Vagina (tissue), 2 donors: ENCODE measurements around the gene CENPF. TPM values are rescaled to one million over a fixed set of nuclear protein-coding genes. Genes with fewer than 3 reads are reported as not detected.

Experiments used
- DNase-seq, 2 donors: peaks; one replicate each; pipeline ENCODE4 v3.0.0-alpha.2; 2017; ENCODE audit errors: extremely low spot score in 2 of 2
- H3K27ac ChIP-seq: fragments of 200-600 bp; sonication (generic); one replicate; pipeline ENCODE4 v1.5.1; 2019
- H3K27me3 ChIP-seq: fragments of 200-600 bp; sonication (generic); one replicate; pipeline ENCODE4 v1.5.1; 2019
- H3K36me3 ChIP-seq, 2 donors: fragments of 200-600 bp; sonication (generic); one replicate each; pipeline ENCODE4 v1.5.1; 2017 to 2019
- H3K4me1 ChIP-seq: fragments of 200-600 bp; sonication (generic); one replicate; pipeline ENCODE4 v1.5.1; 2019
- H3K4me3 ChIP-seq, 2 donors: fragments of 200-600 bp; sonication (generic); 1 replicate in 1 of 2; 2 replicates in 1 of 2; pipeline ENCODE4 v1.5.1; 2016 to 2019
- H3K9me3 ChIP-seq: fragments of 200-600 bp; sonication (generic); one replicate; pipeline ENCODE4 v1.5.1; 2019
- POLR2A ChIP-seq, 2 donors: fragments of 450-650 bp; IDR thresholded peaks; one replicate each; pipeline ENCODE4 v1.6.1; 2017; ENCODE audit warnings: antibody characterized with exemption in 2 of 2, mild to moderate bottlenecking in 2 of 2, moderate library complexity in 2 of 2
- POLR2AphosphoS5 ChIP-seq, 2 donors: sonication (generic); formaldehyde crosslinking; IDR thresholded peaks; one replicate each; pipeline ENCODE4 v1.9.0; 2017; ENCODE audit warnings: antibody characterized with exemption in 2 of 2, mild to moderate bottlenecking in 2 of 2, low read depth in 1 of 2; ENCODE audit not compliant: insufficient read depth in 1 of 2
- intact Hi-C: fragments of 100-400 bp; cut with DNase I; formaldehyde crosslinking; loops from one replicate; pipeline ENCODE4 v1.15.1; 2023
- total RNA-seq: library from RNA; depleted of rRNA; stranded (reverse); fragments of >200 nt; gene quantifications from one replicate; pipeline ENCODE4 v1.2.3, GENCODE V29; 2016
- TF ChIP-seq, protein P1 (sequence below), 3 experiments: fragments of 450-650 bp in 2 of 3; fragments of 200-600 bp in 1 of 3; sonication (generic) in 1 of 3; IDR thresholded peaks; one replicate each; pipeline ENCODE4 v1.5.1; 2017 to 2019; ENCODE audit warnings: antibody characterized with exemption in 3 of 3, mild to moderate bottlenecking in 2 of 3, moderate library complexity in 2 of 3

The CENPF gene
- total RNA-seq, 1 donor from 2014 or later, result 6.4 TPM

DNA sequence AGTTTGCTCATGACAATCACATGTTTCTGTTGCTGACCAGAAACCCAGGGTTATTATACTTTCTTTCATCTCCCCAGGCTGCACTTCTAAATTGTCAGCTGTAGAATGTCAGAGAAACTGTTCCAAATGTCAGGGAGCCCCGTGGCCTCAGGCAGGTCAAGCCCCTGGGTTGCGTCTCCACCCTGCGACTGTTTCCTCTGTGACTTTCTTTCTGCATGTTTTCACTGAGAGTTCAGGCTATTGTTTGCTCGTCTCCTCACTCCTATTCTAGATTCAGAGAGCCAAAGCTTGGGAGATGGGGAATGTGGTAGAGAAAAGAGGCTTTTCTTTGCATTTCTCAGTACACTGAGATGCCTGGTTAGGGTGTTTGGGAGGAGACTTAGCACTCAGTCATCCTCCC, 97.4 kb downstream of the CENPF start:
- Histone ChIP-seq H3K27me3 (no peaks in the 10 kb centered on the region), H3K9me3 (no peaks in the 10 kb centered on the region), H3K4me3 (no peak overlapping the region), H3K27ac (peak overlapping the region; percentile 33), H3K36me3 (no peaks in the 10 kb centered on the region), H3K4me1 (no peaks in the 10 kb centered on the region)
- no peak for DNase-seq
- intact Hi-C loops, result no loop called here
- TF ChIP-seq, protein P1, sequence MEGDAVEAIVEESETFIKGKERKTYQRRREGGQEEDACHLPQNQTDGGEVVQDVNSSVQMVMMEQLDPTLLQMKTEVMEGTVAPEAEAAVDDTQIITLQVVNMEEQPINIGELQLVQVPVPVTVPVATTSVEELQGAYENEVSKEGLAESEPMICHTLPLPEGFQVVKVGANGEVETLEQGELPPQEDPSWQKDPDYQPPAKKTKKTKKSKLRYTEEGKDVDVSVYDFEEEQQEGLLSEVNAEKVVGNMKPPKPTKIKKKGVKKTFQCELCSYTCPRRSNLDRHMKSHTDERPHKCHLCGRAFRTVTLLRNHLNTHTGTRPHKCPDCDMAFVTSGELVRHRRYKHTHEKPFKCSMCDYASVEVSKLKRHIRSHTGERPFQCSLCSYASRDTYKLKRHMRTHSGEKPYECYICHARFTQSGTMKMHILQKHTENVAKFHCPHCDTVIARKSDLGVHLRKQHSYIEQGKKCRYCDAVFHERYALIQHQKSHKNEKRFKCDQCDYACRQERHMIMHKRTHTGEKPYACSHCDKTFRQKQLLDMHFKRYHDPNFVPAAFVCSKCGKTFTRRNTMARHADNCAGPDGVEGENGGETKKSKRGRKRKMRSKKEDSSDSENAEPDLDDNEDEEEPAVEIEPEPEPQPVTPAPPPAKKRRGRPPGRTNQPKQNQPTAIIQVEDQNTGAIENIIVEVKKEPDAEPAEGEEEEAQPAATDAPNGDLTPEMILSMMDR (IDR thresholded peaks at IDR 0.05), result no peak
- no peak for TF ChIP-seq POLR2AphosphoS5 (IDR thresholded peaks at IDR 0.05; ENCODE audit: insufficient read depth in 1 of 2, low read depth in 1 of 2)
- no peak for TF ChIP-seq POLR2A (IDR thresholded peaks at IDR 0.05)

DNA sequence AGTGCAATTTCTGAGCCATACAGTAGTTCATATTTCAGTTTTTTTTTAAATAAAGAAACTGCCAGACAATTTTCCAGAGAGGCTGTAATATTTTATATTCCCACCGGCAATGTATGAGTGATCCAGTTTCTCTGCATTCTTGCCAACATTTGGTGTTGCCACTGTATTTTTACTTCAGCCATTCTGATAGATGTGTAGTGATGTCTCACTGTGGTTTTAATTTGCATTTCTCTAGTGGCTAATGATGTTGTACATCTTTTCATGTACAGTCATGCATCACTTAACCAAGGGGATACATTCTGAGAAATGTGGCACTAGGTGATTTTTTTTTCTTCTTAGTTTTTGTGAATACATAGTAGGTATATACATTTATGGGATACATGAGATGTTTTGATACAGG, 99.6 kb downstream of the CENPF start:
- H3K36me3 ChIP-seq, result no peaks in the 10 kb centered on the region
- DNase-seq, result no peak
- intact Hi-C loops, result no loop called here
- H3K9me3 ChIP-seq, result no peaks in the 10 kb centered on the region
- H3K27ac ChIP-seq, result no peak overlapping the region
- no peak overlapping the region for H3K4me3 ChIP-seq
- H3K27me3 ChIP-seq, result no peaks in the 10 kb centered on the region
- H3K4me1 ChIP-seq, result no peaks in the 10 kb centered on the region
- TF ChIP-seq, protein P1 (IDR thresholded peaks at IDR 0.05), result no peak
- TF ChIP-seq POLR2AphosphoS5 (IDR thresholded peaks at IDR 0.05; ENCODE audit: insufficient read depth in 1 of 2, low read depth in 1 of 2) (no peak), POLR2A (IDR thresholded peaks at IDR 0.05) (no peak)

GRCh38 chr1:214707306-214708087, 104.5 kb downstream of the CENPF start:
- no peak overlapping the region for H3K27ac ChIP-seq
- intact Hi-C loops, result no loop called here
- H3K4me1 ChIP-seq, result no peaks in the 10 kb centered on the region
- no peak overlapping the region for H3K4me3 ChIP-seq
- H3K27me3 ChIP-seq, result no peaks in the 10 kb centered on the region
- TF ChIP-seq POLR2AphosphoS5 (IDR thresholded peaks at IDR 0.05; ENCODE audit: insufficient read depth in 1 of 2, low read depth in 1 of 2), result no peak
- TF ChIP-seq, protein P1 (IDR thresholded peaks at IDR 0.05), result no peak
- no peak for TF ChIP-seq POLR2A (IDR thresholded peaks at IDR 0.05)
- no peaks in the 10 kb centered on the region for H3K36me3 ChIP-seq
- no peaks in the 10 kb centered on the region for H3K9me3 ChIP-seq
- no peak for DNase-seq

GRCh38 chr1:214708321-214708955, 105.4 kb downstream of the CENPF start:
- Histone ChIP-seq H3K27ac (no peak overlapping the region), H3K4me3 (no peak overlapping the region), H3K9me3 (no peaks in the 10 kb centered on the region), H3K4me1 (no peaks in the 10 kb centered on the region), H3K27me3 (no peaks in the 10 kb centered on the region), H3K36me3 (no peaks in the 10 kb centered on the region)
- no peak for DNase-seq
- TF ChIP-seq POLR2A (IDR thresholded peaks at IDR 0.05) (no peak), POLR2AphosphoS5 (IDR thresholded peaks at IDR 0.05; ENCODE audit: insufficient read depth in 1 of 2, low read depth in 1 of 2) (no peak)
- TF ChIP-seq, protein P1 (IDR thresholded peaks at IDR 0.05), result no peak
- intact Hi-C loops, result no loop called here

DNA sequence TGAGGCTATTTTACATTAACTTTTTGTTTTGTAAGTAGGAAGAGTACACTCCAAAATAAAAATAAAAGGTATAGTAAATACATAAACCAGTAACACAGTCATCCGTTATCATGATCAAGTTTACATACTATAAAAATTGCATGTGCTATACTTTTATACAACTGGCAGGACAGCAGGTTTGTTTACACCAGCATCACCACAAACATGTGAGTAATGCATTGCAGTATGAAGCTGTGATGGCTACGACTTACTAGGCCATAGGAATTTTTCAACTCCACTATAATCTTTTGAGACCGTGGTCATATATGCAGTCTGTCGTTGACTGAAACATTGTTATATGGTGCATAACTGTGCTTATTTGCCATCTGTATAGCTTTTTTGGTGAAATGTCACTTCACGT, 106.2 kb downstream of the CENPF start:
- no peaks in the 10 kb centered on the region for H3K27me3 ChIP-seq
- no peak overlapping the region for H3K4me3 ChIP-seq
- no peak for DNase-seq
- no peaks in the 10 kb centered on the region for H3K9me3 ChIP-seq
- TF ChIP-seq, protein P1 (IDR thresholded peaks at IDR 0.05), result no peak
- no peak for TF ChIP-seq POLR2AphosphoS5 (IDR thresholded peaks at IDR 0.05; ENCODE audit: insufficient read depth in 1 of 2, low read depth in 1 of 2)
- no peak for TF ChIP-seq POLR2A (IDR thresholded peaks at IDR 0.05)
- no peaks in the 10 kb centered on the region for H3K36me3 ChIP-seq
- no peak overlapping the region for H3K27ac ChIP-seq
- intact Hi-C loops, result no loop called here
- H3K4me1 ChIP-seq, result no peaks in the 10 kb centered on the region
